GM10847 (cell line): Measurements from ENCODE around the gene OLA1.

Source experiments
- POLR2A ChIP-seq: IDR thresholded peaks from 2 replicates; pipeline ENCODE4 v1.6.1; 2011; ENCODE audit not compliant: insufficient read length; ENCODE audit errors: extremely low read depth

The OLA1 gene

GRCh38 chr2:174171686-174172445 is 76.5 kb downstream of the OLA1 start:
- TF ChIP-seq POLR2A: no peak

DNA sequence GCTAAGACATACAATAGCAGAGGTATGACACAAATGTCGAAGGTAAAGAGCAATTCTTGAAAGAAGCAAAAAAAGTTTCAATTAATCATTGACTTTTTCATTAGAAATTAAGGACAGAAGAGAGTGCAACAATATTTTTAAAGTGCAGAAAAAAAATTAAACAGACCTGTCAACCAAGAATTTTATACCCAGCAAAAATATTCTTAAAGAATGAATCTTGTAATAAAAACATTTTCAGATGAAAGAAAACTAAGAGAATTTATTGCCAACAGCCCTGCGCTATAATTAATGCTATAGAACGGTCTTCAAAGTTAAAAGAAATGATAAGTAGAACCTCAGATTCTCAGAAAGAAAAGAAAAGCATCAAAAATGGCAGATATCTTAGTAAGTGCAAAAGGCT is 79.0 kb downstream of the OLA1 start:
- no peak for TF ChIP-seq POLR2A

DNA sequence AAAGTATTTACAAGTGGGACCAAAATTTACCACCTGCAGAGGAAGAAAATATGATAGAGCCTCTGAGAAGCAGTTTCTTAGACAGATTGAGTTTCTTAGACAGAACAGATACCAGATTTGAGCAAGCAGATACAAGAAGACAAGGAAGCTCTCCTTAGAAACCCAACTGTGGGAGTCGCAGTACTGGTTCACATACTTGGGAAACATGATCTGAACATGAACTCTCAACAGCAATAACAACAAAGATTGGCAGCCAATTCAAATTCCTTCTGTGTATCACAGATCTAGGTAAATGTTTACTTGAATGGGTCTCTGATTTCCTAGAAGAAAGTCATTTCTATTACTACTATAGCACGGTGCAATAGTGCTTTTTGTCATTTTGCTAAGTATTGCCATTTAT is 82.1 kb downstream of the OLA1 start:
- no peak for TF ChIP-seq POLR2A

GRCh38 chr2:174161490-174161889 is 86.8 kb downstream of the OLA1 start:
- no peak for TF ChIP-seq POLR2A

GRCh38 chr2:174158003-174158402 is 90.3 kb downstream of the OLA1 start:
- no peak for TF ChIP-seq POLR2A

- TF ChIP-seq POLR2A: no peak
Observed at GRCh38 chr2:174157053-174157452, 91.3 kb downstream of the OLA1 start.

GRCh38 chr2:174153757-174154680 is 94.3 kb downstream of the OLA1 start:
- no peak for TF ChIP-seq POLR2A

- TF ChIP-seq POLR2A: no peak
Observed at GRCh38 chr2:174149530-174149929, 98.8 kb downstream of the OLA1 start.

DNA sequence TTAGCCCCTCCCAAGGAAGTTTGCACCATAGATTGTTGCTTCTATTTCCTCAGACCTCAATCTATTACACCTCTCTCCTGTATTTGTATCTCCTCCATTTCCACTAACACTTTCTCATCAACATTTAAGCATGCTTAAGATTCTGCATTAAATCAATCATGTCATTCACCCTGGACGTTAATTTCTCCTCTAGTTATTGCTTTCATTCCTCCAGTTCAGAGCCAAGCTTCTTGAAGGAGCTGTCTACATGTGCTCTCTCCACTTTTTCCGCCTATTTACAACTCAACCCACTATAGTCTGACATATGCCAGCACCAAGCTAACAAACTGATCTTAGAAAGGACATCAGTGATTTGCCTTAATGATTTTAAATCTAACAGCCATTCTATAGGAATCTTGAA is 99.5 kb downstream of the OLA1 start:
- TF ChIP-seq POLR2A: no peak

- no peak for TF ChIP-seq POLR2A
Observed at GRCh38 chr2:174145827-174146226, 102.5 kb downstream of the OLA1 start.

DNA sequence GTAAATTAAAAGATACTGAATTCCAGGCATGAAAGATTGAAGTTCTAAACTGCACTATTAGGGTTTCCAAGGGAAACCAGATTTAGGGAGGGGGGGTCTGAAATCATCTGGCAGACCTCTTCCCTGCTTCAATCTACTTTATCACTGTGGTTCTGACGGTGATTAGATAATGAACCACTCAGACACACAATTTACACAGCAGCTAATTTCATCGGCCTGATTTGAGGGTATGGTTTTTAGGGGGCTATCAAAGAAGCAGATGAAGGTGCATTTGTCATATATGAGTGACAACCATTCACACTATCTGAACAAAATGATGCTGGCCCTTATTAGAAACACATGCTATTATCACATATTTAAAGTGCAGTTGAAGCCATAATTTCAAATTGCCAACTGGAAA is 106.0 kb downstream of the OLA1 start:
- TF ChIP-seq POLR2A: no peak

GRCh38 chr2:174138161-174138560 is 110.2 kb downstream of the OLA1 start:
- TF ChIP-seq POLR2A: no peak

DNA sequence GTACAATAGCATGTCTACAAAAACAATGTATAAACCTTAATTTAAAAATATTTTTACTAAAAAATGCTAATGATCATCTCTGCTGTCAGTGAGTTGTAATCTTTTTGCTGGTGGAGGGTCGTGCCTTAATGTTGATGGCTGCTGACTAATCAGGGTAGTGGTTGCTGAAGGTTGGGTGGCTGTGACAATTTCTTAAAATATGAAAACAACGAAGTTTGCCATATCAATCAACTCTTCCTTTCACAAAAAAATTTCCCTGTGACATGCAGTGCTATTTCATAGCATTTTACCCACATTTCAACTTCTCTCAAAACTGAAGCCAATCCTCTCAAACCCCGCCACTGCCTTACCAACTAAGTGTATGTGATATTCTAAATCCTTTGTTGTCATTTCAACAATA is 112.4 kb downstream of the OLA1 start:
- no peak for TF ChIP-seq POLR2A

DNA sequence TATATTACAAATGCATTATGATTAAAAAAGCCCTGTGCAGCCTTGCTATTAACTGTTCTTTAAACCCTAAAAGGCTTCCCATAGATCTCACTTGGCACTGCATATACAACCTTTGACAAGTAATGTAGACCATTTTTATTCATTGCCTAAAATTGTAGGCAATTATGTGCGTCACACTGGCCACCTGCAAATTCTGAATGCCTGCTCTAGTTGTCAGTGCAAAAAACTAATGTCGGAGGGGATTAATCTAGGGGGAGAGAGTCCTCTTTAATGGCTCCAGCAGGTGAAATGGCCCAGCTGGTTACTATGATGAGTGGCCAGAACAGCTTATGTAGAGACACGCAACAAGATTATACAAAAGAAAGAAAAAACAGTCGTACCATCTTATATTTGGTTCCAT is 123.2 kb downstream of the OLA1 start:
- TF ChIP-seq POLR2A: no peak

- no peak for TF ChIP-seq POLR2A
Observed at GRCh38 chr2:174124181-174124580, 124.2 kb downstream of the OLA1 start.

GRCh38 chr2:174122185-174122584 is 126.1 kb downstream of the OLA1 start:
- no peak for TF ChIP-seq POLR2A
